ENCODE measurements around the gene PXMP4. TPM values are rescaled to one million over a fixed set of nuclear protein-coding genes. Genes with fewer than 3 reads are reported as not detected.

Gene PXMP4
- total RNA-seq, 1 donor from 2014 or later = 3.5 TPM

DNA sequence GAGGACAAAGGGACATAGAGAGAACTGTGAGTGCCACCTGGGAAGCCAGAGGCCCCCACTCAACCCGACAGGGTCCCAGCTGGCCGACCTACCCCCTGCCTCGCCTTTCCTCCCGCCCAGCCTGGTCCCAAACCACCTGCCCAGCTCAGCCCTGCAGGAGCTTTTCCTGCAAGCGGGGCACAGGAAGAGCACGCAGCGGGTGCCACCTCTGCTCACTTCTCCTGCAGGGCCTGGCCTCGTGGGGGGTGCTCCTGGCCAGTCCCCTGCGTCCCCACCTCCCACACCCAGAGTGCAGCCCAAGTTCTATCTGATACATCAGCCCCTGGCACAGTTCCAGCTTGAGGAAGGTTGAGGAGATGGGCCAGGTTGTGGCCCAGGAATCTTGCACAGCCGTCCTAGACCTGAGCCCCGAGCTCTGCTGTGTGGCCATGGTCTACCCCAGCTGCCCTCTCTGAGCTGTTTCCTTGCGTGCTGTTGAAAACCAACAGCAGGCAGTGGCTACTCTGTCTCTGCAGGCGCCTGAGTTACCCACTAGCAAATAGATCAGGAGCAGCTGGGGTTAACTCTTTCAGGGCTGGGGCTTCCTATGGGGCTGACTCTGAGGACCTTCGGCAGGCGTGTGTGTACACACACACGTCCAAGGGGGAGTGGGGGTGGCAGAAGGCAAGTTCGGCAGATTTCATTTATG is 47.5 kb downstream of the PXMP4 start:
- H3K9ac ChIP-seq = no peak overlapping the region
- H3K36me3 Mint-ChIP-seq = peaks cover 16% of the 10 kb centered on the region
- peaks cover 36% of the 10 kb centered on the region for H3K4me1 Mint-ChIP-seq
- peak overlapping the region; percentile 14 for H3K27ac Mint-ChIP-seq
- peaks cover 3% of the 10 kb centered on the region for H3K27me3 ChIP-seq
- H3K4me1 ChIP-seq = peaks cover 23% of the 10 kb centered on the region
- no peaks in the 10 kb centered on the region for H3K36me3 ChIP-seq
- peak overlapping the region; percentile 1 for H3K4me3 ChIP-seq
- no peak overlapping the region for H2AFZ ChIP-seq (replicated peaks)
- no peaks in the 10 kb centered on the region for H3K9me3 Mint-ChIP-seq
- no peak for TF ChIP-seq EZH2phosphoT487 (IDR thresholded peaks at IDR 0.05)
- no peak for TF ChIP-seq EZH2 (IDR thresholded peaks at IDR 0.05)
- TF ChIP-seq, protein P1, sequence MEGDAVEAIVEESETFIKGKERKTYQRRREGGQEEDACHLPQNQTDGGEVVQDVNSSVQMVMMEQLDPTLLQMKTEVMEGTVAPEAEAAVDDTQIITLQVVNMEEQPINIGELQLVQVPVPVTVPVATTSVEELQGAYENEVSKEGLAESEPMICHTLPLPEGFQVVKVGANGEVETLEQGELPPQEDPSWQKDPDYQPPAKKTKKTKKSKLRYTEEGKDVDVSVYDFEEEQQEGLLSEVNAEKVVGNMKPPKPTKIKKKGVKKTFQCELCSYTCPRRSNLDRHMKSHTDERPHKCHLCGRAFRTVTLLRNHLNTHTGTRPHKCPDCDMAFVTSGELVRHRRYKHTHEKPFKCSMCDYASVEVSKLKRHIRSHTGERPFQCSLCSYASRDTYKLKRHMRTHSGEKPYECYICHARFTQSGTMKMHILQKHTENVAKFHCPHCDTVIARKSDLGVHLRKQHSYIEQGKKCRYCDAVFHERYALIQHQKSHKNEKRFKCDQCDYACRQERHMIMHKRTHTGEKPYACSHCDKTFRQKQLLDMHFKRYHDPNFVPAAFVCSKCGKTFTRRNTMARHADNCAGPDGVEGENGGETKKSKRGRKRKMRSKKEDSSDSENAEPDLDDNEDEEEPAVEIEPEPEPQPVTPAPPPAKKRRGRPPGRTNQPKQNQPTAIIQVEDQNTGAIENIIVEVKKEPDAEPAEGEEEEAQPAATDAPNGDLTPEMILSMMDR (IDR thresholded peaks at IDR 0.05) = no peak
- no peak for DNase-seq (ENCODE audit: low spot score)
- H3F3A ChIP-seq (ENCODE audit: low read depth) = peaks cover 27% of the 10 kb centered on the region
- H3K4me3 Mint-ChIP-seq = peak overlapping the region; percentile 87
- no peak overlapping the region for H3K27ac ChIP-seq
- no peaks in the 10 kb centered on the region for H3K79me2 ChIP-seq (ENCODE audit: low read depth)
- peak overlapping the region; percentile 97 for H3K4me2 ChIP-seq
- H3K9me3 ChIP-seq (ENCODE audit: low read depth) = no peaks in the 10 kb centered on the region
- peaks cover 8% of the 10 kb centered on the region for H3K27me3 Mint-ChIP-seq (ENCODE audit: insufficient read depth, low read depth)
- H4K20me1 ChIP-seq (ENCODE audit: low read depth) = peaks cover 32% of the 10 kb centered on the region

DNA sequence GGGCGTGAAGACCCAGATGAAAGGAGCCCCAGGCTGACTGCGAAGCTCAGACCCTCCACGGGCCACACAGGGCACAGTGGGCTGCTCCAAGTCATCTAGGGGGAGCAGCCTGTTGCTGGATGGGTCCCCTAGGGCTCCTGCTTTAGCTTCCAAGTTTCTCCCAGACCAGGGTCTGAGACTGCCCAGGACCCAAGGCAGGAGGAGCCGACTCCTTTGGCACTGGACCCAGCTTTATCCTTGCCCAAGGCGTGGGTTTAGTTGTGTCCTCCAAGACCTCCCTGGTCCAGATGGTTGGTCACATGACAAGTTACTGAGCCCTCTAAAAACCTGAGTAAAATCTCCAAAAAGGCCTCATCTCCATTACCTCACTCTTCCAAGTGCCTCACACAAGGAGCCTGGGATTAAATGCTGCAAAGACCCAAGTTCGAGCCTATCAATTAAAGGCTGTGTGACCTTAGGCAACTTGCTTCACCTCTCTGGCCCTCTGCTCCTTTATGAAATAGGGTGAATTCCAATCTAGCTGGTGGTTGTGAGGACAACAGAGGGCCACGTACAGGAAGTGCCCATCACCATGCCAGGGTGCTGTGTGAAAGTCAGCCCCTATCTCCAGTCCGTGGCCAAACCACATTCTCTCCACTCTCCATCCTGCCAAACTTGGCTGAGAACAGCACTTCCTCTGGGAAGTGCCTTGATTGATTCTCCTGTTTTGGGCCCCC is 48.4 kb downstream of the PXMP4 start:
- Histone ChIP-seq H3K4me2 (no peak overlapping the region), H3K4me3 (no peak overlapping the region), H3K9ac (no peak overlapping the region), H3K79me2 (ENCODE audit: low read depth) (no peaks in the 10 kb centered on the region), H3K4me1 (peaks cover 23% of the 10 kb centered on the region), H2AFZ (replicated peaks) (no peak overlapping the region), H4K20me1 (ENCODE audit: low read depth) (peaks cover 24% of the 10 kb centered on the region), H3K36me3 (no peaks in the 10 kb centered on the region), H3K9me3 (ENCODE audit: low read depth) (no peaks in the 10 kb centered on the region), H3K27me3 (peaks cover 10% of the 10 kb centered on the region), H3F3A (ENCODE audit: low read depth) (peaks cover 29% of the 10 kb centered on the region), H3K27ac (no peak overlapping the region)
- H3K36me3 Mint-ChIP-seq = peaks cover 16% of the 10 kb centered on the region
- H3K4me1 Mint-ChIP-seq = peaks cover 37% of the 10 kb centered on the region
- TF ChIP-seq, protein P1 (IDR thresholded peaks at IDR 0.05) = no peak
- TF ChIP-seq EZH2phosphoT487 (IDR thresholded peaks at IDR 0.05) (no peak), EZH2 (IDR thresholded peaks at IDR 0.05) (no peak)
- DNase-seq (ENCODE audit: low spot score) = no peak
- H3K9me3 Mint-ChIP-seq = no peaks in the 10 kb centered on the region
- H3K27me3 Mint-ChIP-seq (ENCODE audit: insufficient read depth, low read depth) = peaks cover 9% of the 10 kb centered on the region
- no peak overlapping the region for H3K27ac Mint-ChIP-seq
- H3K4me3 Mint-ChIP-seq = peak overlapping the region; percentile 87

DNA sequence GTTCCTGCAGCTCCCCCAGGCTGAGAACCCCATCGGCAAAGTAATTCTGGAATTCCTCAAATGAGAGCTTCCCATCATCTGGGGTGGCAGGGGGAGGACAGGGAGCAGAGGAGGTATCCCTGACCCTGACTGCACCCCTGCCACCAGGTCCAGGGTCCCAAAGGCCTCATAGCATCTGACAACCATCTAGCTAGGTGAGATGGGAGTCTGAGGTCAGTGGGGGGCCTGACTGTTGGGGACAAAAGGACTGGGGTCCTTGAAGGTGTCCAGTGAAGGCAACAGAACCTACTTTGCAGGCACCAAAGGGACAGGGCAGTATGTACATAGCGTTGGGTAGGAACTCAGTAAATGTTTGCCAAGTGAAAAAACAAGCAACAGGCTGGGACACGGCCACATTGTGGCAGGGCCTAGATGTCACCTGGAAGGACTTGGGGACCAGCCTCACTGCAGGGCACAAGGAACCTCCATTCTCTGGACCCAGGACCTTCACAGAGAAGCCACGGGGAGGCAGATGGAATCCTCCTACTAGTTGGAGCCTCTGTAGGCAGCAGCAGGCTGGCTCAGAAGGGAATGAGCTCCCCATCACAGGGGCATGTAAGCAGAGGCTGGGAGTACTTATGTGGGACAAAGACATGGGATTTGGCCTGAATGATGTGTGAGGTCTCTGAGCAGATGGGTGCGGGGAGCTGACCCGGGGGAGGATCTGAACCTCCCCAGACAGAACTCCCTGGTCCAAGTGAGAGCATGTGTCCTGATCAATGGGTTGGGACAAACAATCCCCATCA is 49.2 kb downstream of the PXMP4 start:
- H3K27ac ChIP-seq = no peak overlapping the region
- Mint-ChIP-seq H3K36me3 (peaks cover 19% of the 10 kb centered on the region), H3K27ac (no peak overlapping the region), H3K27me3 (ENCODE audit: insufficient read depth, low read depth) (peaks cover 10% of the 10 kb centered on the region), H3K4me1 (peaks cover 38% of the 10 kb centered on the region), H3K9me3 (no peaks in the 10 kb centered on the region), H3K4me3 (peak overlapping the region; percentile 9)
- no peaks in the 10 kb centered on the region for H3K9me3 ChIP-seq (ENCODE audit: low read depth)
- DNase-seq (ENCODE audit: low spot score) = no peak
- peaks cover 30% of the 10 kb centered on the region for H3F3A ChIP-seq (ENCODE audit: low read depth)
- H2AFZ ChIP-seq (replicated peaks) = no peak overlapping the region
- no peak overlapping the region for H3K4me3 ChIP-seq
- TF ChIP-seq EZH2phosphoT487 (IDR thresholded peaks at IDR 0.05) (no peak), EZH2 (IDR thresholded peaks at IDR 0.05) (no peak)
- TF ChIP-seq, protein P1 (IDR thresholded peaks at IDR 0.05) = no peak
- H3K4me2 ChIP-seq = no peak overlapping the region
- peaks cover 23% of the 10 kb centered on the region for H3K4me1 ChIP-seq
- peaks cover 10% of the 10 kb centered on the region for H3K27me3 ChIP-seq
- H3K79me2 ChIP-seq (ENCODE audit: low read depth) = no peaks in the 10 kb centered on the region
- peaks cover 16% of the 10 kb centered on the region for H4K20me1 ChIP-seq (ENCODE audit: low read depth)
- no peak overlapping the region for H3K9ac ChIP-seq
- no peaks in the 10 kb centered on the region for H3K36me3 ChIP-seq

All from neural progenitor cell (in vitro differentiated cells).